ENCODE data around the gene USF3. TPM values are rescaled to one million over a fixed set of nuclear protein-coding genes. Genes with fewer than 3 reads are reported as not detected.

USF3 gene
- total and polyA plus RNA-seq, 9 of the 15 experiments (the other 6 are each of a cell fraction or from before 2014, with no cell fraction given): 1.4 to 6.9 (median 3.1) TPM

GRCh38 chr3:113696658-113697499, 437 bp upstream of the USF3 start (continued):
- peak; percentile 94 for TF ChIP-seq ZFP91 (CRISPR knock-in tag; IDR thresholded peaks at IDR 0.05)
- peak; percentile 47 to 85 for TF ChIP-seq MAZ (CRISPR knock-in tag; conservative IDR thresholded peaks at IDR 0.05 in 1 of 2, IDR thresholded peaks at IDR 0.05 in 1 of 2)
- TF ChIP-seq, protein P1, sequence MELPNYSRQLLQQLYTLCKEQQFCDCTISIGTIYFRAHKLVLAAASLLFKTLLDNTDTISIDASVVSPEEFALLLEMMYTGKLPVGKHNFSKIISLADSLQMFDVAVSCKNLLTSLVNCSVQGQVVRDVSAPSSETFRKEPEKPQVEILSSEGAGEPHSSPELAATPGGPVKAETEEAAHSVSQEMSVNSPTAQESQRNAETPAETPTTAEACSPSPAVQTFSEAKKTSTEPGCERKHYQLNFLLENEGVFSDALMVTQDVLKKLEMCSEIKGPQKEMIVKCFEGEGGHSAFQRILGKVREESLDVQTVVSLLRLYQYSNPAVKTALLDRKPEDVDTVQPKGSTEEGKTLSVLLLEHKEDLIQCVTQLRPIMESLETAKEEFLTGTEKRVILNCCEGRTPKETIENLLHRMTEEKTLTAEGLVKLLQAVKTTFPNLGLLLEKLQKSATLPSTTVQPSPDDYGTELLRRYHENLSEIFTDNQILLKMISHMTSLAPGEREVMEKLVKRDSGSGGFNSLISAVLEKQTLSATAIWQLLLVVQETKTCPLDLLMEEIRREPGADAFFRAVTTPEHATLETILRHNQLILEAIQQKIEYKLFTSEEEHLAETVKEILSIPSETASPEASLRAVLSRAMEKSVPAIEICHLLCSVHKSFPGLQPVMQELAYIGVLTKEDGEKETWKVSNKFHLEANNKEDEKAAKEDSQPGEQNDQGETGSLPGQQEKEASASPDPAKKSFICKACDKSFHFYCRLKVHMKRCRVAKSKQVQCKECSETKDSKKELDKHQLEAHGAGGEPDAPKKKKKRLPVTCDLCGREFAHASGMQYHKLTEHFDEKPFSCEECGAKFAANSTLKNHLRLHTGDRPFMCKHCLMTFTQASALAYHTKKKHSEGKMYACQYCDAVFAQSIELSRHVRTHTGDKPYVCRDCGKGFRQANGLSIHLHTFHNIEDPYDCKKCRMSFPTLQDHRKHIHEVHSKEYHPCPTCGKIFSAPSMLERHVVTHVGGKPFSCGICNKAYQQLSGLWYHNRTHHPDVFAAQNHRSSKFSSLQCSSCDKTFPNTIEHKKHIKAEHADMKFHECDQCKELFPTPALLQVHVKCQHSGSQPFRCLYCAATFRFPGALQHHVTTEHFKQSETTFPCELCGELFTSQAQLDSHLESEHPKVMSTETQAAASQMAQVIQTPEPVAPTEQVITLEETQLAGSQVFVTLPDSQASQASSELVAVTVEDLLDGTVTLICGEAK (IDR thresholded peaks at IDR 0.05): peak; percentile 89
- TF ChIP-seq, protein P1 (CRISPR knock-in tag; IDR thresholded peaks at IDR 0.05): no peak
- TF ChIP-seq CREM (IDR thresholded peaks at IDR 0.05; ENCODE audit: low read depth): peak; percentile 85
- no peak for TF ChIP-seq RAD51 (IDR thresholded peaks at IDR 0.05; ENCODE audit: borderline replicate concordance, low read depth)
- peak; percentile 58 for TF ChIP-seq PBX2 (CRISPR knock-in tag; IDR thresholded peaks at IDR 0.05; ENCODE audit: low read depth)
- TF ChIP-seq PBX2 (tag; conservative IDR thresholded peaks at IDR 0.05; ENCODE audit: low read depth): peak; percentile 98
- TF ChIP-seq FOXP1 (CRISPR knock-in tag; IDR thresholded peaks at IDR 0.05): no peak
